WTC11 (cell line): Measurements from ENCODE around the gene FAM72A. TPM values are rescaled to one million over a fixed set of nuclear protein-coding genes. Genes with fewer than 3 reads are reported as not detected.
"Not testable (repeated sequence)": the region's sequence is repeated elsewhere in the genome, so short reads cannot be mapped to it uniquely, and the experiment has no call there.

Experiments
- ATAC-seq: fragments of 200-7000 bp; cut with Tn5 transposase; 2 replicates; pipeline ENCODE4 v1.10.0; 2021; ENCODE audit warnings: mild to moderate bottlenecking, moderate library complexity
- Bru-seq: library from RNA; stranded (reverse); fragments of 400-500 nt; gene quantifications from one replicate; lab custom pipeline; 2021; lab: Mats Ljungman, UMichigan
- CTCF ChIA-PET: fragments of 300-600 bp; sonication (Branson Sonifier 250); formaldehyde crosslinking; loops from one replicate; lab custom pipeline; 2021; ENCODE audit warnings: antibody characterized with exemption; lab: Charles Lee
- POLR2A ChIA-PET: fragments of 350-600 bp; sonication (Branson Sonifier 250); formaldehyde crosslinking; loops from one replicate; lab custom pipeline; 2021; ENCODE audit warnings: antibody characterized with exemption; lab: Charles Lee
- DNase-seq: peaks from one replicate; pipeline ENCODE4 v3.0.0; 2021; ENCODE audit warnings: low spot score
- H3K27ac Mint-ChIP-seq: 2 replicates; pipeline ENCODE4 v1.8.0; 2021; ENCODE audit warnings: mixed read lengths
- H3K27me3 Mint-ChIP-seq: 2 replicates; pipeline ENCODE4 v1.8.0; 2021; ENCODE audit warnings: low read depth, mild to moderate bottlenecking, moderate library complexity, mixed read lengths
- H3K36me3 Mint-ChIP-seq: 2 replicates; pipeline ENCODE4 v1.8.0; 2021; ENCODE audit warnings: mixed read lengths
- H3K4me1 Mint-ChIP-seq: 2 replicates; pipeline ENCODE4 v1.8.0; 2022; ENCODE audit warnings: mixed read lengths
- H3K4me3 Mint-ChIP-seq: 2 replicates; pipeline ENCODE4 v1.8.0; 2021; ENCODE audit warnings: mild to moderate bottlenecking, moderate library complexity, mixed read lengths
- H3K9me3 Mint-ChIP-seq: 2 replicates; pipeline ENCODE4 v1.8.0; 2021; ENCODE audit warnings: mixed read lengths
- NFYB ChIP-seq: sonication (generic); formaldehyde crosslinking; conservative IDR thresholded peaks from 2 replicates; pipeline ENCODE4 v1.8.0; 2022; ENCODE audit warnings: low read depth, missing genetic modification reagents
- SP1 ChIP-seq: sonication (generic); formaldehyde crosslinking; conservative IDR thresholded peaks from 2 replicates; pipeline ENCODE4 v1.8.1; 2022; ENCODE audit warnings: missing genetic modification reagents
- long read RNA-seq, 3 experiments: library from RNA in 1 of 3; library from capped mRNA in 1 of 3; library from polyadenylated mRNA in 1 of 3; unstranded in 2 of 3; stranded (forward) in 1 of 3; transcript quantifications; one replicate each; pipeline ENCODE4 v2.0.0, GENCODE V29; 2021
- total RNA-seq: library from RNA; stranded (reverse); gene quantifications from 3 replicates; pipeline ENCODE4 v1.2.3, GENCODE V29; 2021

The FAM72A gene
- 25.5 to 30.6 TPM (median 27.9 TPM) in 3 replicates for total RNA-seq
- percentile 58 among the genes with signal in this experiment for Bru-seq, nascent RNA
- long read RNA-seq, experiment 1, transcript FAM72A-202 (4 exons, 2,398 nt), result major isoform, 84 of 93 reads
- long read RNA-seq, experiment 1, partial matches to known transcripts, result 2 of 93 reads
- long read RNA-seq, experiment 1, other reads (novel, unspliced or antisense), result 4 of 93 reads
- long read RNA-seq, experiment 2, transcript FAM72A-202 (4 exons, 2,398 nt), result major isoform, 38 of 55 reads
- long read RNA-seq, experiment 2, partial matches to known transcripts, result 2 of 55 reads
- long read RNA-seq, experiment 2, other reads (novel, unspliced or antisense), result 12 of 55 reads
- long read RNA-seq, experiment 3, transcript FAM72A-202 (4 exons, 2,398 nt), result major isoform, 39 of 47 reads
- long read RNA-seq, experiment 3, partial matches to known transcripts, result 6 of 47 reads
- long read RNA-seq, experiment 3, other reads (novel, unspliced or antisense), result 2 of 47 reads

DNA sequence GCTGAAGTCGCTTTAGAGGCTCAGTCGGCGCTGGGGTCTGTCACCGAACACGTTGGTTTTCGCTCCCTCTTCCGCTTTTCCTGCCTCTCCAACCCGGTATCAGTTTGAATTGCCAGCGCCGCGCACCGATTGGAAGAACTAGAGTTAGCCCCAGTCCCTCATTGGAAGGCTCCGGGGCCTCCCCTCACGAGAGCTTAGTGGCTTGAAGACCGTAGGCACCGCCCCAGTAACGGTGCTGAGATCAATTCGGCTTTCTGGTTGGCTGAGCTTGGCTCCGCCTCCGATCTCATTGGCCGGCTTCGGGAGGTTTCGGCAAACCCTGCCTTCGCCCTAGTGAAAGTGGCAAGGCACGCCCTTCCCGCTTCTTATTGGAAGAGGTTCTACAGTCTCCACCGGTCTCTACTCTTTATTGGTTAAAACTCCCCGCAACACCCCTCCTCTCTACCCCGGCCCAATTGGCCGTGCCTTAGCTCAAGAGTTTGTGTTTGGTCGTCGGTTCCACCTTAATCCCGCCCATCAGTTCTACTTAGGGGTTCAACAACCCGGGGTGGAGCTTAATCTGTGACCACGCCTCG is at the start of gene FAM72A:
Gene FAM72A (minus strand): TSS at position 51 of the 575 bp plus-strand sequence. CDS start 814 bp downstream, outside the sequence.
- peak; percentile 84 for ATAC-seq
- not testable (repeated sequence) for H3K27ac Mint-ChIP-seq
- TF ChIP-seq NFYB (CRISPR knock-in tag), result peak; percentile 61
- TF ChIP-seq SP1 (CRISPR knock-in tag), result 0 out of 2 replicates have a peak, but pooled peaks have one; percentile 30
- TF ChIP-seq, all 79 proteins: peak for 2; not testable (repeated sequence) for 77
- POLR2A ChIA-PET, H3K36me3 Mint-ChIP-seq, H3K4me1 Mint-ChIP-seq, H3K9me3 Mint-ChIP-seq, H3K27me3 Mint-ChIP-seq, CTCF ChIA-PET: not testable (repeated sequence)
- peak within 1 kb of the TSS; percentile 59 for H3K4me3 Mint-ChIP-seq
- DNase-seq, result peak; percentile 97

DNA sequence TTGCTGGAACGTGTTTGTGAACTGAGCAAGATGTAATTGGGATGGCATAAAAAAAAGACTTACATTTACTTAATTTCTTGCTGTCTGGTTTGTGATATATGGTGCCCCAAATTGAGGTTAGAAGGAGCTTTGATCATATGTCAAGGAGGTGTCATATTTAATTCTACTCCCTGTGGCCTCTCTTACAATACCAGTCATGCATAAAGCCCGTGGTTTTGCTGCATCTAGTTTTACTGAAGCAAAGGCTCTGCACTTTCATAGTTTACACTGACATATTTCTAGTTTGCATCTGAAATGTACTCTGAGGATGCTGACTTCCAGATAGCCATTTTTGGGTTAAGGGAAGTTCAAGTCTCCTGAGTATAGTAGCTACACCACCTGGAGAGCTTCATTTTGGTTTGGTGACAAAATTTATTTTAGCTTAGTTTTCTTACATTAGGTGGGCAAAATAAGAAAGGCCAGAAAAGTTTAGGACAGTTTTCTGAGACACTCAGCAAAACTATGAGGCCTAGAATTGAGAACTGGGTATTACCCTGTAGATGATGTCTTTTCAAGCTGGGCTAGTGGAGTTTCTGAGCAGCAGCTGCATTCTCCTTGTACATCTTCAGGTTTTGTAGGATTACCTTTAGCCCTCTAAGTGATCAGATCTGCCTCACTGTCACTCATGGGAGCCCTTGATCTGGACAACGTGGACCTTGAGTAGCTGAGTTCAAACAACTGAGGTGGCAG is 48.5 kb upstream of the FAM72A start:
- ATAC-seq, H3K27me3 Mint-ChIP-seq, H3K4me1 Mint-ChIP-seq, DNase-seq, H3K27ac Mint-ChIP-seq, H3K9me3 Mint-ChIP-seq, H3K36me3 Mint-ChIP-seq, POLR2A ChIA-PET, H3K4me3 Mint-ChIP-seq: not testable (repeated sequence)
- CTCF ChIA-PET, result interaction anchor here (0.6 kb wide), 1 partner anchor 581 kb away, joined by 5 read pairs; no protein-coding TSS in a partner anchor

DNA sequence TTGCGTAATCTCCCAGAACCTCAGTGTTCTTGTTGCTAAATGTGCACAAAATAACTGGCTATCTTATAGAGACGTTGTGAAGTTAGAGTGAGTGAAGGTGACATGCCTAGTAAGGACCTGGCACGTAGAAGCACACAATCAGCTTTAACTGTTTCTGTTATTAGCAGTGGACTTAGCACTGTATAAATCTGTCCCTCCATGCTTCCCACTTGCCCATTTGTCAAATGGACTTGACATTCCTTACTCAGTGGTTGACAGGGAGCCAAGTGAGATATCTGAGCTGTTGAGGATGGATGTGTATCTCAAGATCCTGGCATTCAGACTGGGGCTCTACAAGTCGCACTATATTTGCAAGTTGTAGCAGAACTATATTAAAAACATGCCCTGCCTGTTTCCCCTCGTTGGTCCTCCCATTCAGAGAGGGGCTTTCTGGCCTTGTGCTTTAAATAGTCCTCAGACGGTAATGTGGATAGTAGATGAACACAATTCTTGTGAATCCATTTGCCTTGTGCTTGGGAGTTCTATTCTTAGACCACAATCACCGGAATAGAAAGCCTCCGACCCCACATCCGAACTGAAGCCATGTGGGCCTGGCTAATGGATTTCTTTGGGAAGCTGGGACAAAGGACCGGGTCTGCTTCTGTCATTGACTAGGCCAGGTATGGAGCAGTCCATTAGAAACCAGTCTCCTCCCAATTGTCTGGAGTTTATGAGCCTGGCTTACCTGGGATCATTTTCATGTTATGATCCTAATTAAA is 43.7 kb upstream of the FAM72A start:
- POLR2A ChIA-PET, DNase-seq, CTCF ChIA-PET, H3K9me3 Mint-ChIP-seq, H3K27me3 Mint-ChIP-seq, ATAC-seq, H3K36me3 Mint-ChIP-seq, H3K4me1 Mint-ChIP-seq, H3K4me3 Mint-ChIP-seq, H3K27ac Mint-ChIP-seq: not testable (repeated sequence)

DNA sequence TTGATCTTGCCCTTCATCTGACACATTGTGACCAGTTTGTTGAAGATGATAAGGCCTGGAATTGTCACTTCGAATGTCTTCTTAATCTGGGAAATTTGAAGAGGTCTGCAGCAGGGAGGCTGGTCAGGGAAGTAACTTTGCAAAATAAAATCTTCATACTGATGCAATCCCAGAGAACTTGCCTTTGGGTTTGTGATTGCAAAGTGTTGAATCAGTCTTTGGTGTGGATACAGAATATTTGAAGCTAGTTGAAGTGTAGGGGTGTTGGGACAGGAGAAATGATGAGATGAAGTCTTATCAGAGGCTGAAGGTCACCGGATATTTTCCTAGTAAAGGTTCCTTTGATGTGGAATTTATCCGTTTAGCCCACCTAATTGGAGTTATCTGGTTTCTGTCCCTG is 42.8 kb upstream of the FAM72A start:
- H3K4me3 Mint-ChIP-seq, H3K9me3 Mint-ChIP-seq, H3K27ac Mint-ChIP-seq, DNase-seq, H3K36me3 Mint-ChIP-seq, H3K27me3 Mint-ChIP-seq, ATAC-seq, H3K4me1 Mint-ChIP-seq, CTCF ChIA-PET, POLR2A ChIA-PET: not testable (repeated sequence)

DNA sequence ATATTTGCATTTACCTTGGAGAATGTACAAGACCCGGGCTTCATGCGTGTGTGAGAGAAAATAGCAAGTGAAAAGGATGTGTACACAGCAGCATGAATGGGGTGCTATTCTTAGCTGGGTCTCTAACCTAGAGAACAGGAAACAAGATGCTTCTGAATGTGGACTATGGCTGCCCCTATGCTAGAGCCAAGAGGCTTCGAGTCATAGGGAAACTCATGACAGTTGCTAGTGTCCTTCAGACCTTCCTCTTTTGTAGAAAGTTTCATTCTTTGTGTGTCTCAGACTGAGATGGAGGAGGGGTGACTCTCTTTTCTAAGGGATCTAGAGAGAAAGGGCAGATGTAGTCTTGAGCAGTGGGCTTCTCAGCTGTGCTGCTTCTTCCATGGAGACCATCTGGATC is 40.7 kb upstream of the FAM72A start:
- POLR2A ChIA-PET, H3K27ac Mint-ChIP-seq, H3K36me3 Mint-ChIP-seq, ATAC-seq, H3K4me1 Mint-ChIP-seq, DNase-seq, H3K9me3 Mint-ChIP-seq, H3K27me3 Mint-ChIP-seq, H3K4me3 Mint-ChIP-seq, CTCF ChIA-PET: not testable (repeated sequence)

DNA sequence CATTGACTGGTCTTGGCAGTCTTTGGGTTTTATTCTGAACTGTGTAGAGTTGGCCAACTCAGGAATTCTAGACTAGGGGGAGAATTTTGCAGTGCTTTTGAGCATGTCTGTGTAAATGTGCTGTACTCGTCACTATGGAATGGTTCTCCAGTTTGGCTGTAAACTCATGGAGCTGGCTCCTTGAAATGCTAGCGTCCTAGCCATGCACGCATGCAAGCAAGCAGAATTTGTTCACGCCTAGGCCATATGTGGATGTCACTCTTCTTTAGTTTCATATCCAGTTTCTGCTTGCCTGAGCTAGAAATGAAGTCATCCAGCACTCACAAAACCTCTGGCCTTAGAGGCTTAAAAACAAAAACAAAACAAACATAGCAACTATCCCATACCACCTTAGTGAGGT is 37.6 kb upstream of the FAM72A start:
- POLR2A ChIA-PET, H3K4me3 Mint-ChIP-seq, H3K27me3 Mint-ChIP-seq, H3K27ac Mint-ChIP-seq, ATAC-seq, CTCF ChIA-PET, H3K36me3 Mint-ChIP-seq, H3K9me3 Mint-ChIP-seq, H3K4me1 Mint-ChIP-seq, DNase-seq: not testable (repeated sequence)

DNA sequence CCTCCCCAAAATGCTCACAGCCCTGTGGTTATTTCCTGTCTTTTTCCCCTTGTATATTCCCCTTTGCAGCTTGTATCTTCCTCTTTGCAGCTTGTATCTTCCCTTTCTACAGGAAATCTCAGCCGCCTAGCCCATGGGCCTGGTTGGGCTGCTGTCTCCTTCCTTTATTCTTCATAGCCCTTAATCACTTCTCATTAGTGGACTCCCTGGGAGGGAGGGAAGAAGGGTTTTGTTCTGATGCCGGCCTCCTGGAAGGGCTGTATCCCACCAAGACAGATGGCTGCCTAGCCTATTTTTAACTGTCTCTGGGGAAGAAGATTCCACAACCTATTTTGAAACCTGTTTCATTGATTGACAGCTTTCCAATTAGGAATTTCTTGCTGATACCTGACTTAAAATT is 32.6 kb upstream of the FAM72A start:
- peak; percentile 74 for ATAC-seq
- POLR2A ChIA-PET, H3K4me3 Mint-ChIP-seq, H3K9me3 Mint-ChIP-seq, H3K36me3 Mint-ChIP-seq, H3K27ac Mint-ChIP-seq, CTCF ChIA-PET, DNase-seq, H3K4me1 Mint-ChIP-seq, H3K27me3 Mint-ChIP-seq: not testable (repeated sequence)

DNA sequence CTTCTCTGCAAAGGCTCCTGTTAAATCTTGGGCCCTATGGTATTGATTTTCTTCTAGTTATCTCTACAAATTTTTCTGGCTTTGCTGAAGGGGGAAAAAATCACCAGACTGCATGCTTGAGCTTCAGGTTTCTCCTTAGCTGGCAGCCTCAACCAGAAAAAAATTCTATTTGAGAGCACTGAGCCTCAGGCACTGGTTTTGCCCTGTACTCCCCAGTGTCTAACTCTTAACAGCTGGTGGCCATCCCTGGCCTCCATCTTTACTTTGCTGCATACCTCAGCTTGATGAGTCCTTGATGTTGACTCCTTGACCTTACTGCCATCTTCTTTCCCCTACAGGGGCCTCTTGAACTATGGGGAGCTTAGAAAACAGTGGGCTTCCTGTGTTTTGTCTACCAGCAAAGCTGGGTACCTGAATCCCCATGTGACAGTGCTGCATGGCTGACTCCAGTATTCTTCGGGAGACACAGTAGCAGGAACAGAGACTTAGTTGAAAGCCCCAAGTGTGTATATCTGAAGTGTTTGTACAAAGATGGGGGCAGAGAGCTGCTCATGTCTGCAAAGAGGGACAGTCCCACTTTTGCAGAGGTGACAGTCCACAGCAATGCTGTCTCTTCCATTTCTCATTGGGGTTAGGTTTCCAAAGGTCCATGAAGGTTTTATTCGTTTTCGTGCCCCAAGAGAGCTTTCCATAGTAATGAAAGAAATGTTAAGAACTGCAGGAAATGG is 31.7 kb upstream of the FAM72A start:
- POLR2A ChIA-PET, H3K27me3 Mint-ChIP-seq, H3K4me3 Mint-ChIP-seq, DNase-seq, H3K9me3 Mint-ChIP-seq, CTCF ChIA-PET, H3K4me1 Mint-ChIP-seq, H3K36me3 Mint-ChIP-seq, H3K27ac Mint-ChIP-seq: not testable (repeated sequence)
- ATAC-seq, result peak; percentile 16; the same call in 1 of the 2 replicates

DNA sequence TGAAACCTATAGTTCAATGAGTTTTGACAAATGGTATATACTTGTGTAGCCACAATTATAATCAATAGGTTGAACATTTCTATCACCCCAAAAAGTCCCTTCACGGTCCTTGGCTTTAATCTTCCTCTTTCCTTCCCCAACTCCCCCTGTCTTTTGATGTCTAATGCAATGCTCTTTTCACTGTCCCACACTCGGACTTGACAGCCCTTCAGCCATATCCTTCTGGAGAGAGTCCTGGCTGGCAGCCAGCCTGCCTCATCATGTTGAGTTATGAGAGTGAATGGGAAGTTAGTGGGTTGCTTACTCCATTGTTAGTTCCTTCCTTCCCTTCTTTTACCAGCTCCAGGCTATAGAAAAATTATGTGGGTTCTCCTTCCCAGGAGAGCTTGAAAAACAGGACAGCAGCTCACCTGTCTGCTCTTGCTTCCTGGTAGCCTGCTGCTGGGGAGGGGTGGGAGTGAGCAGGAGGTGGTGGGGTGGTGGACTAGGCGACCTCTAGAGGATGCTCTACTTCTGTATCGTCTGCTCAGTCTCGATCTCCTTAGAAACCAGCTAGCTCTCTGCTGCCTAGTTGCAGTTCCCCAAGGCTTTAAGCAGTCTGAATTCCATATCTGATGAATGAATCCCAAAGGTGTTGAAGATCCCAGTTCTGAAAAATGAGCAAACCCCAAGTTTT is 30.5 kb upstream of the FAM72A start:
- DNase-seq, CTCF ChIA-PET, POLR2A ChIA-PET, H3K36me3 Mint-ChIP-seq, H3K27ac Mint-ChIP-seq, H3K9me3 Mint-ChIP-seq, H3K27me3 Mint-ChIP-seq, H3K4me3 Mint-ChIP-seq: not testable (repeated sequence)
- peak; percentile 95 for ATAC-seq
- H3K4me1 Mint-ChIP-seq, result peaks cover 10% of the 10 kb centered on the region

DNA sequence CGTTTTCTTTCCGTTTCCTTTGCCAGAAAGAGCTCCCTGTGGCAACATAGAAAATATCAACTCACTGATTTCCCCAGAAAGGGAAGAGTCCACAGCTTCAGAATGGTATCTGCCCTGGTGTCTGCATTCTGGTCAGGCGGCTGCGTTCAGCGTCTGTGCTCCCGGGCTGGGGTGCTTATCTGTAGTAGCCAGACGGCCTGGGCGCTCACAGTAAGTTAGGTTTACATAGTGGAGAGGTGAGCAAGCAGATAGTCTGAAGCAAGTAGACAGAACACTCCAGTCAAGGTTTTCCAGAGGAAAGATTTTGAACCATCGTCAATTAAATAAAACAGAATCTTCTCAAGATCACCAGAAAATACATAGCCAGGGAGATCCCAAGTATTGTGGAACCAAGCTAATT is 29.4 kb upstream of the FAM72A start:
- H3K4me3 Mint-ChIP-seq, POLR2A ChIA-PET, ATAC-seq, H3K36me3 Mint-ChIP-seq, H3K27me3 Mint-ChIP-seq, H3K9me3 Mint-ChIP-seq, CTCF ChIA-PET, DNase-seq, H3K27ac Mint-ChIP-seq: not testable (repeated sequence)
- peaks cover 10% of the 10 kb centered on the region for H3K4me1 Mint-ChIP-seq
